AG08395 (cell line): ENCODE measurements around the gene TSC2.
"Not testable (repeated sequence)": the region's sequence is repeated elsewhere in the genome, so short reads cannot be mapped to it uniquely, and the experiment has no call there.

ENCODE experiments used
- DNase-seq: peaks from one replicate; pipeline ENCODE4 v3.0.0; 2012; ENCODE audit warnings: mixed read lengths, low spot score

TSC2 gene

DNA sequence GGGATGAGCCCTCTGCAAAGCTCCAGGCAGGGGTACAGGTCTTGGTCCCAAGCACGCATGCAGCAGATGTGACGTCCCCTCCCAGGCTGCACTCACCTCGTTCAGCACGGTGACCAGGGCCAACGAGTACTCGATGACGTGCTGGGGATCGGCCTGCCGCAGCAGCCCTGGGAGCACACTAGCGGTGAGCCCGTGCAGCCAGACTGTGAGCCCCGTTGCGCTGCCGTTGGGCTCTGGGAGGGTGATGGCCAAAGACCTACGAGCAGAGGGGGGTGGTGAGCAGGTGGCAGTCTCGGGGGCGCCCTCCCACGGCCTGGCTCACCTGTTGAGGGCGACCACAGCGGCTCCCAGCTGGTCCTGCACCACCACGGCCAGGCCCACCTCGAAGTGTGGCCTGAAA, 58.0 kb downstream of the TSC2 start:
- DNase-seq = peak; percentile 1

DNA sequence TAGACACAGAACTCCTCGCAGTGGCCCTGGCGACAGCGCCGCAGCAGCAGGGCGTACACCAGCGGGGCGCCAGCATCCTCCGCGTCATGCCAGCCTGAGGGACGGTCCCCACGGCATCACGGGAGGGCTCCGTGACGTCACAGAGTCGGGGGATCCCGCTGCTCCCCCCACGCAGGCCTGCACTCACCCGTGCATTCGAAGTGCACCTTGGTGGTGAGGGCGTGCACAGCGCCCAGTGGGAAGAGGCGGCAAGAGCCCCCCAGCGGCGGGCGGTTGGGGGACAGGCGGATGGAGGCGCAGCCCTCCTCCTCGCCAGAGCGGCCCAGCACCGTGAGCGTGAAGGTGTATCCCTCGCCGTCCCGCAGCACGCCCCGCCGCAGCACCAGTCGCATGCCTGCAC, 58.4 kb downstream of the TSC2 start:
- DNase-seq = not testable (repeated sequence)

DNA sequence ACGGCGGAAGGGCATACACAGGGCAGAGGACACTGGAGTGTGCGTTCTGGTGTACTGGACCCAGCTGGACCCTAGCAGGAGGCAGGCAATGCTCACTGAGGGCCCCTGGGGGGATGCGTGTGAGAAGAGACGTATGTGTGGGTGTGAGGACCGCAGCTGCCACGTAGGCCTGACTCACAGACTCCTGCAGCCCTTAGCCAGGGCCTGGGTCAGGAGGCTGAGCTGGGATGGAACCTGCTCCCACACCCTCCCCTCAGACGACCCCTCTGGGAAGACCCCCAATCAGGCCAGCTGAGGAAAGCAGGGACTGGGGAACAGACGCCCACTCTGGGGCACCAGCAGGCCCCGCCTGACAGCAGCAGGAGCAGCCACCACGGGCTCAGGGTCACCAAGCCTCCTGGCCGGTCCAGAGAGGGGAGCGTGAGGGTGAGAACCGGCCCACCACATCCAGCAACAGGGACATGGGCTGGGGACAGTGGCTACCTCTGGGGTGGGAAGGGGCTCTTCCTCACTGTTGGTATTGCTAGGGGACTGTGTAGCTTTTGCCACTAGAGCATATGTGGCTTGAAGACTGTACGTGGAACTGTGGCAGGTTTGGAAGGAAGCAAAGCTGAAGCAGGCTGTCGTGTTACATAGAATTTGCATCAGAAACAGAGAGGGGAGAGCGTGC, 59.5 kb downstream of the TSC2 start:
- DNase-seq = peak; percentile 21

DNA sequence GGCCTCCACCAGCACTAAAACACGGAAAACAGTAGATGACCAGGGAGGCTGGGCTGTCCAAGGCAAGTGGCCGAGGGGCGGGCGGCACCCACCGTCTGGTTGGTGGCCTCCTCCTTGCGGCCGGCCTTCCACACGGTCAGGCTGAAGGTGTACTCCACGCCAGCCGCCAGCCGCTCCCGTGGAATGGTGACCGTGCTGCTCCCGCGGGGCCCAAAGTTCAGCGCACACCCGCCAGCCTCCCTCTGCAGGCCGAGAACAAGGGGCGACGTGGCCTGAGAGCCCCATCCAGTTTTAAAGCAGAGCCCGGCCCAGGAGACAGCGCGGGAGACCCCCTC, 60.0 kb downstream of the TSC2 start:
- DNase-seq = not testable (repeated sequence)

DNA sequence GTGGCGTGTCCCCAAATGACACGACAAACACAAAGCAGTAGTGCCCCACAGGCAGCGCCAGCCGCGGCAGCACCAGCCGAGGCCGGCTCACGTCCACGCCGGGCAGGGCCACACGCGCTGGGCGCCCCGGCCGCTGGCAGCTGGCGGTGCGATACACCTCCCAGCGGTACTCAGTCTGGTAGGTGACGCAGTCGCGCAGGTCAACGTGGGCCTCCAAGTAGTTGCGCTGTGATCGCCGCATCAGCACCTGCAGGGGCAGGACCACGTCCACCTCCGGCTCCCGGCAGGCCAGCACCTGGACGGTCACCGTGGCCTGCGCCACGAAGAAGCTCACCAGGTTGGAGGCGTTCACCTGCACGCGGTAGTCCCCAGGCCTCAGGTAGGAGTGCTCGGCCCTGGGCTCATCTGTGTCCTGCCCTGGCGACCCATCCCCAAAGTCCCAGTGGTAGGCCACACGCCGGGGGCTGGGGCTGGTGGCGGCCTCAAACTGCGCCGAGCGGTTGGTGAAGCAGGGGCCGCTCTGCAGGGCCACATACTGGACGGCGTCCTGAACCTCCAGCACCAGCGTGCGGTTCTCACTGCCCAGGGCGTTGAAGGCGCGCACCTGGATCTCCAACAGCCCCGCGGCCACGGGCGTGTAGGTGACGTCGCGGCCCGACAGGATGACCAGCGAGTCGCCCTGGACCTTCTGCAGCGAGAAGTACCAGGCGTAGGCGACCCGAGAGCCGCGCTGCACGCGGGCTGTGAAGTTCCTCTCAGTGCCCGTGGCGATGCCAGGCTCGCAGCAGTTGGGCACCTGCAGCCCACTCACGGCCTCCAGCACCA, 60.9 kb downstream of the TSC2 start:
- not testable (repeated sequence) for DNase-seq

DNA sequence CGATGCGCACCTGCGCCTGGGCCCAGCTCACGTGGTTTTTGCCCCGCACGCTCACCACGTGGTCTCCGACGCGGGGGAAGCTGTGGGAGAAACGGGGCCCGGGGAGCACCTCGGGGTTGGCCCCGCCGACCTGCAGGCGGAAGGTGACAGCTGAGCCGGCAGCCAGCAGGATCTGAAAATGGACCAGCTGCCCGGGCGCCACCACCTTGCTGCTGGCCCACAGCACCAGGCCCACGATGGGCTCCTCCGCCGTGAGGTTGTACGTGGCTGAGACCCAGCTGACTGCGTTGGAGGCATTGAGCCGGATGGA, 61.4 kb downstream of the TSC2 start:
- DNase-seq = not testable (repeated sequence)

DNA sequence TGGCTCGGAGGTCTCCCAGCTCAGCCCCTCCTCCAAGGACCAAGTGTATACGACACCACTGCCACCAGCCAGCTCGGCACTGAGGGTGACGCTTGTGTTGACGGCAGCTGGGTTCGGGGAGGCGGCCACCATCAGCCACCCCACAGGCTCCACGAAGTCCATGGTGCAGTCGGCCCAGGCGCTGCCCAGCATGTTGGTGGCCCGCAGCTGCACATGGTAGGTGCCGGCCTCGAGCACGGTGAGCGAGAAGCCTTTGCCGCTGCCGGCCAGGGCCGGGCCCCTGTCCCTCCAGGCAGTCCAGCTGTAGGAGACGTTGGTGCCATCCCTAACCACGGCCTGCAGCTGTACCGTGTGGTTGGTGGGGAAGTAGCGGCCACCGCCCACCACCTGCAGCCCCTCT, 62.1 kb downstream of the TSC2 start:
- DNase-seq = not testable (repeated sequence)

DNA sequence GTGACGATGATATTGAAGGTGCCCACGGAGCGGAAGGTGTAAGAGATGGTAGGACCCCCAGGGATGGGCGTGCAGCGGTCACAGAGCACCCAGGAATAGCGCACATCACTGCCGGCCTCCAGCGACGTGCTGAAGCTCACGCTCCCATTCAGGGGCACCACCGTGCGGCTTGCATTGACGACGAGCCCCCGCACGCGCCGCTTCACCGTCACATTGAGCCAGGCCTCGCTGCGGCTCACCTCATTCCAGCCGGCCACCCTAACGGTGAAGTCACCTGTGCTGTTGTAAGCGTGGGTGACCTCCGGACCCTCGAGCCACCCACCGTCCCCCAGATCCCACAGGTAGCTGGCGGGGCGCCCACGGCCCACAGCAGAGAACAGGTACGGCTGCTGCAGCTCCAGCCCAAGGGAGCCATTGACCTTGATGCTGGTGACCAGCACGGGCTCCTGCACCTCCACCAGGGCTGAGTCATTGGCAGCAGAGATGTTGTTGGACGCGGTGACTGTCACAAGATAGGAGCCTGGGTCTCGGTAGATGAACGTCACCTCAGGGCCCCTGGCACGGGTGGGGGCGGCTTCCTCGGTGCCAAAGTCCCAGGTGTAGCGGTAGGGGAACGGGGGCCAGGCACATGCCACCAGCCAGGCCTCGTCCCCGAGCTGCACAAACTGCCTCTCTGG, 62.7 kb downstream of the TSC2 start:
- DNase-seq = not testable (repeated sequence)

DNA sequence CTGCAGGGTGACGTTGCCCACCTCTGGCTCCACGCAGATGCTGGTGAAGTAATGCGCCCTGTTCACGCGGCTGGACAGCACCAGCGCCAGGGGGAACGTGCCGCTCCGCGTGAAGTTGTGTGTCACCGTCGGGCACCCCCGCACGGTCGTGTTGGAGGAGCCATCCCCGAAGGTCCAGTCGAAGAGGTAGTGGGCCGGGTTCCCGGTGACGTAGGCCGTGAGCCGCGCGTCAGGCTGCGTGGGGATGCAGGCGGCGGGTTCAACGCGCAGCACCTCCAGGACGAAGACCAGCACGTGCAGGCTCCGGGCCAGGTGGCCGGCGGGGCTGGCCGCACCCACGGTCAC, 63.2 kb downstream of the TSC2 start:
- DNase-seq = not testable (repeated sequence)

DNA sequence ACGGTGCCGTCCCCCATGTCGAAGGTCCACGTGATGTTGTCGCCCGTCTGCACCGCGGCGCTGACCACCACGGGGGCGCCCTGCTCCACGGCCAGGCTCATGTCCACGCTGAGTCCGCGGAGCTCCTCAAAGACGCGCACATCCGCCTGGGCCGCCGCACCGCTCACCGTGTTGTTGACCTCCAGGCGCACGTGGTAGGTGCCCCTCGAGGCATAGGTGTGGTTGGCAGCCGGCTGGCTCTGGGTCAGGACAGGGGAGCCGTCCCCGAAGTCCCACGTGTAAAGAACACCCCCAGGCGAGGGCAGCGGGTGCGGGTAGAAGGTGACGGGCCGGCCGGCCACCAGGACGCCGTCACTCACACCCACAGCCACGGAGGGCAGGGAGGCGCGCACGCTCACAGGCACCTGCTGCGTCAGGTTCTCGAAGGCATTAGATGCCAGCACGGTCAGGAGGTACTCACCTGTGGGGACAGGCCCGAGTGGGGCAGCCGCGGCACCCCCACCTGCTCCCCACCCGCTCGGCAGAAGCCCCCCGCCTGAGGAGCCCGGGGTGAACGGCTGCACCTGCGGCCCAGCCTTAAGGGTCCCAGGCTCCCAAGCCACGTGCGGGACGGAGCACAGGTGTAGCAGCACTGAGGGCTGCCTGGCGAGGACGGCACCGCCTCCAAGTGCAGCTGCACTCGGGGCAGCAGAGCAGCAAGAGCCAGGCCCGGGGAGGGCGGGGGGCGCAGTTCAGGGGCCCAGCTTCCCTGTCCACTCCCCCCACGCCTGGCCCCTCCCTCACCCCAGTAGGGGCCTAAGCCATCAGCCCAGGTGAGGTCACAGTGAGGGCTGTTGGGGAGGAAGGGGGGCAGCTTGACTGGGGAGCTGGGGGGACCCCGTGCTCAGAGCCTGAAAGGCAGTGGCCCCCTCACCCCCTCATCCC, 63.9 kb downstream of the TSC2 start:
- DNase-seq = not testable (repeated sequence)

DNA sequence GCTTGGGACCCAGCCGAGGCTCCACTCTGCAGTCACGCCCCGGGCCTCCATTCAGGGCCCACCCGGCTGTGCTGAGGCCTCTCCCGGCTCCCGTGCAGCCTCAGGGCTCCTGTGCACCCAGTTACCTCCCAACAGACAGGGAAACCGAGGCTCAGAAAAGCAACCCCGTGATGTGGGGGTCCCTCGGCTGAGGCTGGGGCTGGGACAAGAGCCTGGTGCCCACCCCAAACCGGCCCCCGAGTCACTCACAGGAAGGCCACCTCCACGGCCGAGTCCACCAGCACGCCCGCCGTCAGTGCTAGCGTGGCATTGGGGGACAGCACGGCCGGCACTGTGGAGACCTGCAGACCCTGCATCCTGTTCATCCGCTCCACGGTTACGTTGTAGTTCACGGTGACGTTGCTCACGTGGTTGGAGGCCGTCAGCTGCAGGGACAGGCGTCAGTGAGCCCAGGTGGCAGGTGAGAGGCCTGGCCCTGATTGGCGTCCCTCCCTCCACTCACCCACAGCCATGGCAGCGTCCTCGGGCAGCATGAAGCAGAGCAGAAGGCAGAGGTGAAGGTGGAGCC, 64.8 kb downstream of the TSC2 start:
- DNase-seq = not testable (repeated sequence)

DNA sequence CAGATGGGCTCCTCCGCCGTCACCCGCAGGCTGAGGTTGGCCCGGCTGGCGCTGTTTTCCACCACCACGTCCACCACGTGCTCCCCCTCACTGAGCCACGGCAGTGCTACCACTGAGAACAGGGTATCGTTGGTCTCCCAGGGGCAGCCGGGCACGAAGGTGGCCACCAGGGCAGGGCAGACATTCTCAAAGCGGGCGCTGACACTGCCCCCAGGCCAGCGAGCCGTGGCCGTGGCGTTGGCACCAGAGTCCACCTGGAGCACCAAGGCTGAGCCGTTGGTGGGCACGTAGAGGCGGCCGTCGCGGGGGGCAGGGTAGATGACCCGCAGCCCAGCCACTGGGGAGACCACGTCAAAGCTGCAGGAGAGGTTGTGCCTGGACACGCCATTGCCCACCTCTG, 66.4 kb downstream of the TSC2 start:
- DNase-seq = not testable (repeated sequence)

DNA sequence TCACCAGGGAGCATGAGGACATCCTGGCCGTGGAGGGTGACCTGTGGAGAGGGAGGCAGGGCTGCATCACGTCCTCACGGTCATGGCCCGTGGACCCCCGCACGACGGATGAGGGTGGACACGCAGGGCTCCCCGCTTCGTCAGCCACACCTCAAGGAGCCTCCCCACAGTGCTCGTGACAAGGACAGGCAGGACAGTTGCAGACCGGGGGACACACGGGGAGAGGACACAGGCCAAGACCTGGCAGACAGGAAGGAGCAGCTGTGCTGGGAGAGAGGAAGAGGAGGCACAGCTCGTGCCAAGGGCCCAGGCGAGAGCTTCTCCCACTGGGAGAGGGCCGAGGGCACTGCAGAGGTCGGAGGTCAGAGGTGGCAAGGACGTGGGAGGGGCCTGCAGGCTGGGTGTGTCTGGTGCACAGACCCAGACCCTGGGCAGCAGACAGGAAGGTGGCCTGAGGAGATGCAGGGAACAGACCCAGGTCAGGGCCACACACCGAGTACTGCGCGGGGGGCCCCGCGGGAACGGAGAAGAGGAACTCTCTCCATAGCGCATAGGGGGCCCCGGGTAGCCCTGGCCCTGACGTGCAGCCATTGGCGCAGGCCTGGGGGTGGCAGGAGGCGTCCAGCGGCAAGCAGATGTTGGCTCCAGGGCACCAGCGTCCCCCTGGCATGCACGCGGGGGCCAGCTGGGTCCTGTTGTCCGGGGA, 67.3 kb downstream of the TSC2 start:
- DNase-seq = not testable (repeated sequence)

DNA sequence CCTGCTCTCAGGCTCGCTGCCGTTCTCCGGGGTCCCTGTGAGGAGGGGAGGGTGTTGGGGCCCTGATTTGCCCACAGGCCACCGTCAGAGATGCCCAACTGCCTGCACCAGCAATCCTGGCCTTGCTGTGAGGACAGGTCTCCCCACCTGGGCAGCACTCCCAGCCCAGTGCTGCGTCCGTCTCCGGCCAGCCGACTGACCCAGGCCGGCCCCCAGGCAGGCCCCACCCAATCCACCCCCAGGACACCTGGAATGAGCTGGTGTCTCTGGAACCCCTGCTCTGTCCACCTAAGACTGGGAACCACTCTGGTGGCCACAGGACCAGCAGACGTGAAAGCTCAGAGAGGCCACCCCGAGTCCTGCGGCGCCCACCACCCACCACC, 67.8 kb downstream of the TSC2 start:
- no peak for DNase-seq

DNA sequence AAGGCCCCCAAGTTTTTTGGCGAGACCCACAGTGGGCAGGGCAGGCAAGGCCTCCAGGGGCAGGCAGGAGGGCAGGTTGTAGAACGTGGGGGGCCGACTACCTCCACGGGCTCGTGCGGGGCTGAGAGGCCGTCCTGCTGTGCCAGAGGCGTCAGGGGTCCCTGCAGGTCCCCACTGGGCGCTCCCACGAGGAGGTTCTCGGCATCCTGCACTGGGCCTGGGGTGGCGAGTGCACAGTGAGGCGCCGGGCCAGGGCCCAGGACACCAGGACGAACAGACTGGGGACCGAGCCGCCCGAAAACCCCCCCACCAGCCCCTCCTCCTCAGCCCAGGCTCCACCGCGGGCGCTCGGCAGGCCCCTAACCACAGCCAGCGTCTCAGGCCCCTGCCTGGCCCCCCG, 68.6 kb downstream of the TSC2 start:
- not testable (repeated sequence) for DNase-seq

DNA sequence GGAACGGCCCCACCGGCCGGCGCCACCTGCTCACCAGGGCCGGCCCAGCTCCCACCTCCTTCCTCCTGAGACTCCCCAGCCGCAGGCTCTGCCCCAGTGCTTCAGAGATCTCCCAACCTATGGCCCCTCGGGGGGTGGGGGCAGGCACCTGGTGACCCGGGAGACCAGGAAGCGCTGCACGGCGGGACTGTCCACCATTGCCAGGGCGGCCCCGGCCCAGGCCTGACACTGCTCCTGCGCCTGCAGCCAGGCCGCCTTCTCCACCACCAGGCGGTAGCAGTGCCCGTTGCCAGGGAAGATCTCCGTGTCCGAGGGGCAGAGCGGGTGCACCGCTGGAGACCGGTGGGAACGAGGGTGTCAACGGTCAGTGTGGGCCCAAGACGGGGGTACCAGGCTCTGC, 69.6 kb downstream of the TSC2 start:
- DNase-seq = not testable (repeated sequence)

DNA sequence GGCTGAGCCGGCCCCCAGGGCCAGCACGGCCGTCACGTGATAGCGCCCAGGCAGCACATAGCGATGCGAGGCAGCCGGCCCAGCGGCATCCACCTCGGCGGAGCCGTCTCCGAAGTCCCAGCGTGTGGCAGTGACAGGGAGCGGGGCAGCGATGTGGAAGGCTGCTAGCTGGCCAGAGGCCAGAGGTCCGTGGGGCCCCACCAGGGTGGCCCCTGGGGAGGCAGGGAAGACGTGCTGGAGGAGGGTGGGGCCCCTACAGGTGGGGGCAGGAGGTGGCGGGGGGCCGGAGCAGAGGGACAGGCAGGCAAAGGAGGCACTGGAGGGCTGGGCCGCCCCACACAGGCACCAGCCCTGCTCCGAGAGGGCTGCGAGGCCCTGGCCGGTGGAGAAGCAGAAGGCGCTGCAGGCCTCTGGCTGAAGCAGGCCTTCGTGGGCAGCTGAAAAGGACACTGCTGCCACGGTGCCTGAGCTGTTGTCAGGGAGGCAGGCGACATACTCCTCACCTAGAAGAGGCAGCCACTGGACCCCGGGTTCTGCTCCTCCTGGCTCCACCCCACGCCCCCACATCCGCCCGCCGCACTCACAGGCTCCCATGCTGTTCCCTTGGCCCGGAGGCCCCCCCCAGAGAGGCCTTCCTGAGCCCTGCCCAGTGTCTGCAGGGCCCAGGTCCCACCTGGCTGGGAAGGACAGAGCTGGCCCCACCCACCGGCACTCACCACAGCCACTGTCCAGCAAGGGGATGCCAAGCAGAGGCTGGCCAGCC, 70.4 kb downstream of the TSC2 start:
- DNase-seq = not testable (repeated sequence)

DNA sequence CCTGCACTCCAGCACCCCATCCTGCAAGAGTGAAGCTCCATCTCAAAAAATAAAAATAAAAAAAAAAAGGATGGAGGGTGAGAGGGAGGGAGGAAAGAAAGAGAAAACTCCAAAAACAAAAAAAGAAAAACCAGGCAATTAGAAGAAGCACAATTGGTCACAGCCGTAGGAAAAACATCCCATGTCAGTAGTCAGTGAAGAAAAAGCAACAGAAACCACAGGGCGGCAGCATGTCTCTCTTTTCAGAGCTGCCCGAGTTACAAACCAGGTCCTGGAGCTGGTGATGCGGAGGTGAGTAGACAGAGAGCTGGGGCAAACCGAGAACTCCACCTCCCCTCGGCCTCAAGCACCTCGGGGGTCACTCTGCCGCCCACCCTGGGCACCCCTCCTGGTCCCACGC, 73.5 kb downstream of the TSC2 start:
- DNase-seq = peak; percentile 47

DNA sequence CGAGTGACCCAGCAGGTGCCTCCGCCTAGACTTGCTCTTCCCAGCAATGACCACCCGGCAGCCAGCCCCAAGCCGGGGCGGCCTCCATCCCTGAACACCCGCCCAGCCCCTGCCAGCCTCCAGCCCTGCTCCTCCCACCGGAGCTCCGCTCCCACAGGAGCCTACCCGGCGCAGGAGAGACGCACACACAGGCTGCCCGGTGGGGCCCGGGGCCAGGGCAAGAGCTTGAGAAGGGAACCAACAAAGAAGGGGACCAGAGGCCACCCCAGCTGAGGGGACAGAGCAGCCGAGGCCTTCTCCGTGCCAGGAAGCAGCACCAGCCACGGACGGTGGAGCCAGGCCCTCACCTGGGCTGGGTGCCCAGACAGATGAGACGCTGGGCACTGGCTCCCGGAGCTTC, 74.1 kb downstream of the TSC2 start:
- DNase-seq = no peak

DNA sequence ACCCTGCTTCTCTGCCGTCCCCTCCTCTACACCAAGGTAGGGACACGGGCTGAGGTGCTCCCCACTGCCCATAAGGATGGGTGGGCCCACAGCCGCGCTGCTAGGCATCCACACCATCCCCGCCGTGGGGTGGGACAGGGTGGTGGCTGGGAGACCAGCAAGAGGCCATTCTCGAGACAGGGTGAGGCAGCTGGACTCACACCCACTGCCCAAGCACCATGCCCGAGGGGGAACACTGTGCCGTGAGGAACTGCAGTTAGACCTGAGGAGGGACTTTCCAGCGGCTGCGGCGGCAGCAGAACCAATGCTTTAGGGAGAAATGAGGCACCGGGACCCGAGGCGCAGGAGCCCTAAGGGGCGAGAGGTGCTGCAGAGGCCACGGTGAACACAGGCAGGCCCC, 74.6 kb downstream of the TSC2 start:
- DNase-seq = no peak
